K562 treated with DMSO at 1 percent for 48 hours (cell line): ENCODE measurements around the gene WNT7B. TPM values are rescaled to one million over a fixed set of nuclear protein-coding genes. Genes with fewer than 3 reads are reported as not detected.

Experiments used
- total RNA-seq: library from RNA; unstranded; fragments of 300-600 nt; gene quantifications from 2 replicates; pipeline ENCODE4 v1.2.3, GENCODE V29; 2022; ENCODE audit warnings: low replicate concordance; ENCODE audit errors: extremely low read depth

The WNT7B gene
- total RNA-seq: not detected in 2 replicates

GRCh38 chr22:45977003-45977411 is at the start of gene WNT7B:
TSS of gene WNT7B (minus strand) at chr22:45977162. CDS start at chr22:45976754, 408 bp downstream.

Other genes with a start within 250 kb of the WNT7B start
- gene PPARA, start 173.4 kb upstream of the WNT7B start, total RNA-seq: not detected in 2 replicates